Brain pericyte (primary cell): ENCODE results near the gene SEPTIN2.
"Not testable (repeated sequence)": the region's sequence is repeated elsewhere in the genome, so short reads cannot be mapped to it uniquely, and the experiment has no call there.

Experiments
- DNase-seq: peaks from one replicate; pipeline ENCODE4 v3.0.0-alpha.2; 2012; ENCODE audit warnings: low read depth, low spot score

The SEPTIN2 gene

DNA sequence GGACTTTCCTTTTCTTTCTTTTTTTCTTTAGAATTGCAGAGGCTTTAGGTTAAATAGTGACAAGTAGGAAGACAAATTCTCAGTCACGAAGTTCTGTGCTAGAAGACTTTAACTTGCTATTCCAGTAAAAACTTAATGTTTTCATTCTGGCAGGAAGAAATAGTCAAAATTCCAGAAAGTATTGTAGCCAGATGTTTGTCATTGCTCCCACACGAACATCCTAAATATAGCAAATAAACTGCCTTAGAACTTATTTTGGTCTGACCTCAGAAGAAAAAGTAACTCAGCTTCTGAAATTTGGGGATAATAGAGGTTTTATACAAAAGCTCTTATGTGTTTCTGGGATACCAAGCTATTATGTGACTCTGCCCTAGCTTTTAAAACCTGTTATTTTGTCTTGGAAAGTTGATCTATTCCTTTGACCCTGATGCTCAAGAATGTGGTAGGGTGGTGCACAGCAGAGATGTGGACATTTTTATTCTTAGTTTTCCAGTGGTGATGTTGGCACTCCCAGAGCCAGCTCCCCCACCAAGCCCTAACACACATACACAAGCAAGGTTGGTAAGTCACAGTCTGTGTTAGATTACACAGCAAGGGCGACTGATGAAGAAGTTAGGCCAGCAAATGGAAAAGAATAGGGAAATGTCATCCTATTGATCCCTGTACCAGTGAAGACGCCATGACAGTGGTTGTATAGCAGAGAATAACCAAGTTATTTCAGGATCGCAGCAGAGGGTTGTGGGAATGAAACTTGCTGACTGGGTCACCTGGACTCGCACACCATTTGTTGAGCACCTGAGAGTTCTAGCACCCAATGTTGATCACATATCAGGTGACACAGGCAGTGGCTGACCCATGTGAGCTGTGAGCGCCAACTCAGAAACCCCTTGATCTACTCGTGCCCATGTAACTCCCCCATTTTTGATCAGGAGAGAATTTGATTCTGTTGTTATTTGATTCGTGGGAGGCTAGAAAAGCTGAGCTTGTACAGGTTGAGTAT lies 64.1 kb downstream of the SEPTIN2 start:
- no peak for DNase-seq

GRCh38 chr2:241381872-241382271 lies 66.1 kb downstream of the SEPTIN2 start:
- DNase-seq: no peak

DNA sequence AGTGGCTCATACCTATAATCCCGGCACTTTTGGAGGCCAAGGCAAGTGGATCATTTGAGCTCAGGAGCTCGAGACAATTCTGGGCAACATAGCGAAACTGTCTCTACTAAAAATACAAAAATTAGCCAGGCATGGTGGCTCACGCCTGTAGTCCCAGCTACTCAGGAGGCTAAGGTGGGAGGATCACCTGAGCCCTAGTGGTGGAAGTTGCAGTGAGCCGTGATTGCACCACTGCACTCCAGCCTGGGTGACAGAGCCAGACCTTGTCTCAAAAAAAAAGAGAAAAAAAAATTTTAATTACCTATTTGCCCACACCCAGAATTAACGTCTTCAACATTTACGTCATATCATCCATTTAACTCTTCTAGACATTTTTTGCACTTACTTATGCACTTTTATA lies 69.7 kb downstream of the SEPTIN2 start:
- DNase-seq: not testable (repeated sequence)

DNA sequence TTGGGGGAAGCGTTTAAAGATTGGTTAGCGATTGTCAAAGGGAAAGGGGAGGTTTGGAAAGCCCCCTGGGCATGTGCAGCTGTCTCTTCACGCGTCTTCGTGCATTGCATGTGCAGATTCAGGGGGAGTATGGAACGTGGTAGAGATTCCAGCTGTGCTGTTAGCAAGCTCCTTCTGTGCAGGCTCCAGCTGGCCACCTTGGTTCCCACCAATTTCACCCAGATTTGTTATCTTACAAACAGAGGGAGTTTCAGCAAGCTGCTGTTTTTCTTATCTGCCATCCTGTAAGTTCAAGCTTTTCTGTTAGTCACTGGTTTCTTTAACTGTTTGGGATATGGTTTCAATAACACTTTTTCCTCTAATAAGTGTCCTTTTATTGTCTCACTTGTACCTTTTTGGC lies 70.8 kb downstream of the SEPTIN2 start:
- no peak for DNase-seq

DNA sequence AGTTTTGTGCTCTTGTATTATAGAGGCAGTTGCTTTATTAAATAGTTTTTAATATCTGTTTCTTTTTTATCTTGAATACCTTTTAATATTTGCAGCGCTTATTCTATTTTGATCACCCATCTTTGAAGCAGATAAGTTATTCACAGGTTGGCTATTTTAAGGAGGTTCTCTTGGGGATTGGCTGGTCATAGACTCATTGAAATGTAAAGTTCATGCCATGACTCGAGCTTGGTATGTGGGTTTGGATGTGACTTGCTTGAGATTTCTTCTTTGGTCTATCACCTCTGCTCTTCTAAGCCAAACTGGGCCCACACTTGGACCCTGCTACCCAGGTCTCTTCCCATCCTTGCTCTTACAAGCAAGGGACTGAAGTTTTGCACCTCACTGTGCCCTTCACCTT lies 74.0 kb downstream of the SEPTIN2 start:
- DNase-seq: no peak

GRCh38 chr2:241390301-241391206 lies 74.8 kb downstream of the SEPTIN2 start:
- DNase-seq: no peak

GRCh38 chr2:241391892-241392665 lies 76.4 kb downstream of the SEPTIN2 start:
- DNase-seq: no peak

GRCh38 chr2:241392753-241393152 lies 77.0 kb downstream of the SEPTIN2 start:
- DNase-seq: not testable (repeated sequence)

- DNase-seq: no peak
Observed at GRCh38 chr2:241393524-241394196, 77.9 kb downstream of the SEPTIN2 start.

DNA sequence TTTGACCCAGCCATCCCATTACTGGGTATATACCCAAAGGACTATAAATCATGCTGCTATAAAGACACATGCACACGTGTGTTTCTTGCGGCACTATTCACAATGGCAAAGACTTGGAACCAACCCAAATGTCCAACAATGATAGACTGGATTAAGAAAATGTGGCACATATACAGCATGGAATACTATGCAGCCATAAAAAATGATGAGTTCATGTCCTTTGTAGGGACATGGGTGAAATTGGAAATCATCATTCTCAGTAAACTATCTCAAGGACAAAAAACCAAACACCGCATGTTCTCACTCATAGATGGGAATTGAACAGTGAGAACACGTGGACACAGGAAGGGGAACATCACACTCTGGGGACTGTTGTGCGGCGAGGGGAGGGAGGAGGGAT lies 81.1 kb downstream of the SEPTIN2 start:
- DNase-seq: not testable (repeated sequence)

DNA sequence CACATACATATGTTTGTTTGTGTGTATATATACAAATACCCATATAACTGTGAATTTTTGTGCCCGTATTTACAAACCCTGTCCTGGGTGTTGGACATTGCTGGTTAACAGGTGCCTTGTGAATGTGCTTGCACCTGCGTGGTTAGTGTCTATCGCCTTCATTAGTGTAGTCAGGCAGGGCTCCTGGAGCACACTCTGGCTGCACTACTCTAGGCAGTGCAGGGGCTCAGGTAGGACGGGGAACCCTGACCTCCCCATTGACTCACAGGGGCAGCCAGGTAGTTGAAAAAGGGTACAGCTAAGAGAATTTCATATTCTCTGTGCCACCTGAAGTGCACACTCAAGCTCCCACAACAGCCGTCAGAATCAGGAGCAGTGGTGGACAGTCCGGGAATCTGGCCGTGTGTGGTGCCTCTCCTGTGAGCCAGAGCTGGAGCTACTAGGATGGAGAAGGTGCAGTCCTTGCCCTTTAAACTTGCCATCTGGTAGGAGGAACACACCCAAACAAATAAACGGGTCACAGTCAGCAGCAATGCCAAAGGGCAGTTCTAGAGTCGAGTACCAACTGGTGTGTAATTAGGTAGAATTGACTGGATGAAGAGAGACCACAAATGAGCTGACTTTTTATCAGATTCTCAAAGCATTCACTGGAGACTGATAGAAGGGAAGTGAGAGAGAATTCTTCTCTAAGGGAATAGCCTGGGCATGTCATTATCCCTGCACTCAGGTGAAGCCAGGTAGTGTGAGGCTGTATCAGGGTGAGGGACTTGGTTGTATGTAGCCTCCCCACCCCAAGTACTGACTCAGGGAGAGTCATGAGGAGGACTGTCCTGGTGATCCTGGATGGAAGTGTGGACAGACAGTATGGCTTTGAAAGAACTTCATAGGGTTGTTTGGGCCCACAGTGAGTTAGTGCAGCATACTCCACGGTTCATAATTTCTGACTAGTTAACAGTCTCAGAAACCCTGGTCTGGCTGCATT lies 84.5 kb downstream of the SEPTIN2 start:
- no peak for DNase-seq
